Aortic smooth muscle cell (primary cell): ENCODE data around the gene ATL2. TPM values are rescaled to one million over a fixed set of nuclear protein-coding genes. Genes with fewer than 3 reads are reported as not detected.

Experiments used
- total RNA-seq: library from RNA; depleted of rRNA; stranded (reverse); fragments of >200 nt; gene quantifications from 2 replicates; pipeline ENCODE4 v1.2.3, GENCODE V29; 2014

Gene ATL2
- total RNA-seq, result 36.9 and 38.7 TPM in 2 replicates

DNA sequence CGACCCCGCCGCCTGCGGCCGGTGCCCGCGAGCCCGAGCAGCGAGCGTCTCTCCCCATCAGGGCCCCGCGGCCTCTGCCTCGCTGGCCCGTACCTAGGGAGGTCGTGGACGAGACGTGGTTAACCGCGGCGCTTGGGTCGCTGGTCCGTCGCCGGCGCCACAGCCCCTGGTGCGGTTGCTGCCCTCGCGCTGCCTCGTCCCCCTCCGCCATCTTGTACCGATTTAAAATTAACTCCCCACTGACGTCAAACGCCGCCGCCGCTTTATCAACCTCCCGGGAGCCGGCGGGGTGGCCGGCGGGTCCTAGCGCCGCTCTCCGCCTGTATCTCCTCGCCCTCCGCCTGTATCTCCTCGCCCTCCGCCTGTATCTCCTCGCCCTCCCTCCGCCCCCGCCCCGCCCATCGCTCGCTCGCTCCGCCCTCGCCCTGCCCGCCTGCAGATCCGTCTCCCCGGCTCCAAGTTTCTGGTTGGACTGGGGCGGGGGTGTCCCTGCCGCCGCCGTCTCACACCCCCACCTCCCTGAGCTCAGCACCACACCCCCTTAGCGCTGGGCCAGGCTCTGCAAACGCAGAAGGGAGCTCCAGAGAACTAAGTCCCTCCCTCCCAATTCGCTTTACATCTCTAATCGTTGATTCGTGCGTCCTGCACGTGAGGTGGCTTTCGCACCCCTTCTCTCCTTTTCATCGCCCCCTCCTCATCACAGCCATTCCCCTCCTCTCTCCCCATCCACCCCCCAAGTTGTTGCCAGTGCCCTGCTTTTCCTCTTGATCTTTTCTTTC, at the start of gene ATL2:
ATL2 (minus strand) TSS at position 224 of the 779 bp plus-strand sequence; CDS start at position 211, 13 bp downstream.

Other genes starting within 250 kb of the ATL2 start
- gene HNRNPLL, start 225.7 kb upstream of the ATL2 start, total RNA-seq, result 37.4 and 37.9 TPM in 2 replicates